Activated T-helper 1 cell treated with anti-CD3 and anti-CD28 coated beads, Interleukin-12 subunit alpha, Interleukin-12 subunit beta, Interleukin-2, Interleukin-4 antibody, amounts not matched to agents 30 ng/mL and 10 ng/mL and 1 ng/mL, durations not matched to agents 14 hours and 24 hours and 36 hours (primary cell): ENCODE measurements around the gene UBE4B. TPM values are rescaled to one million over a fixed set of nuclear protein-coding genes. Genes with fewer than 3 reads are reported as not detected.
"Not testable (repeated sequence)": the region's sequence is repeated elsewhere in the genome, so short reads cannot be mapped to it uniquely, and the experiment has no call there.

Experiments used
- DNase-seq: peaks from one replicate; pipeline ENCODE4 v3.0.0; 2021; ENCODE audit warnings: low spot score
- H3K27ac Mint-ChIP-seq: one replicate; pipeline ENCODE4 v1.8.0; 2021; ENCODE audit warnings: mild to moderate bottlenecking, mixed read lengths
- H3K27me3 Mint-ChIP-seq: one replicate; pipeline ENCODE4 v1.8.0; 2022; ENCODE audit warnings: mild to moderate bottlenecking, moderate library complexity, mixed read lengths; ENCODE audit not compliant: insufficient read depth
- H3K36me3 Mint-ChIP-seq: one replicate; pipeline ENCODE4 v1.8.0; 2021; ENCODE audit warnings: low read depth, mixed read lengths
- H3K4me1 Mint-ChIP-seq: one replicate; pipeline ENCODE4 v1.8.0; 2021; ENCODE audit warnings: low read depth, mixed read lengths
- H3K4me3 Mint-ChIP-seq: one replicate; pipeline ENCODE4 v1.8.0; 2021; ENCODE audit warnings: mild to moderate bottlenecking, moderate library complexity, mixed read lengths
- H3K9me3 Mint-ChIP-seq: one replicate; pipeline ENCODE4 v1.8.0; 2021; ENCODE audit warnings: mixed read lengths
- intact Hi-C: fragments of 100-400 bp; cut with micrococcal nuclease; formaldehyde crosslinking; loops from one replicate; pipeline ENCODE4 v1.15.1; 2024
- total RNA-seq: library from RNA; stranded (reverse); gene quantifications from 2 replicates; pipeline ENCODE4 v1.2.3, GENCODE V29; 2022

The UBE4B gene
- total RNA-seq, 1 donor from 2014 or later: 31.3 TPM

DNA sequence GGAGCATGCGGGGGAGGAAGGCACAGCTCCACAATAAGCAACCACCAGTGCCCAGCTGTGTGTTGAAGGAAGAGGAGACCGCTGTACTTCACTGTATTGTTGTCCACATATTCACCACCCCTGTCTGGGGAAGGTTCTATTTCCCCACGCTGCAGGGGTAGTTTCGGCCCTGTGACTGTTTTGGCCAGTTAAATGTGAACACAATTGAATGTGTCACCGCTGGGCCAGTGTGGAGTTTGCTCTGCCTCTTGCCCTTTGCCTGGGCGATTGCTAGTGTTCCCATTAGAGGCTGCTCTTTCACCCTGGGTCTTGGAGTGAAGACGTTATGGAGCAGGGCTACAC lies 32.6 kb downstream of the UBE4B start:
- Mint-ChIP-seq H3K27me3 (no peaks in the 10 kb centered on the region), H3K27ac (no peak overlapping the region), H3K36me3 (no peaks in the 10 kb centered on the region), H3K4me3 (no peak overlapping the region), H3K9me3 (no peaks in the 10 kb centered on the region), H3K4me1 (peaks cover 25% of the 10 kb centered on the region)
- no peak for DNase-seq
- intact Hi-C loops: no loop called here

DNA sequence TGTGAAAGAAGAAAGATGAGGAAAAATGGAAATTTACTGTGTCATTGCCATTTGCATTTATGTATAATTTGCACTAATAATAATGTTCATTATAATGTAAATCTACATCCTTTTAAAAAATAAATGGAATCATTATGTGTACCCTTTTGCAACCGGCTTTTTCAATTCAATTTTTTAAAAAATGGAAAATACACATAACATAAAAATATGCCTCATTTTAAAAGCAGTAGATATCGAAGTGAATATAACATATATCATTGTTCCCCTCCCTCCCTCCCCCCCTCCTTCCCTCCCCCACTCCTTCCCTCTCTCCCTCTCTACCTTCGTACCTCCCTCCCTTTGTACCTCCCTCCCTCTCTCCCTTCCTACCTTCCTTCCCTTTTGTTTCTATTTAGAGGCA lies 33.0 kb downstream of the UBE4B start:
- Mint-ChIP-seq H3K27ac (no peak overlapping the region), H3K36me3 (no peaks in the 10 kb centered on the region), H3K4me1 (peaks cover 25% of the 10 kb centered on the region), H3K27me3 (no peaks in the 10 kb centered on the region), H3K9me3 (no peaks in the 10 kb centered on the region), H3K4me3 (no peak overlapping the region)
- no peak for DNase-seq
- intact Hi-C loops: no loop called here

DNA sequence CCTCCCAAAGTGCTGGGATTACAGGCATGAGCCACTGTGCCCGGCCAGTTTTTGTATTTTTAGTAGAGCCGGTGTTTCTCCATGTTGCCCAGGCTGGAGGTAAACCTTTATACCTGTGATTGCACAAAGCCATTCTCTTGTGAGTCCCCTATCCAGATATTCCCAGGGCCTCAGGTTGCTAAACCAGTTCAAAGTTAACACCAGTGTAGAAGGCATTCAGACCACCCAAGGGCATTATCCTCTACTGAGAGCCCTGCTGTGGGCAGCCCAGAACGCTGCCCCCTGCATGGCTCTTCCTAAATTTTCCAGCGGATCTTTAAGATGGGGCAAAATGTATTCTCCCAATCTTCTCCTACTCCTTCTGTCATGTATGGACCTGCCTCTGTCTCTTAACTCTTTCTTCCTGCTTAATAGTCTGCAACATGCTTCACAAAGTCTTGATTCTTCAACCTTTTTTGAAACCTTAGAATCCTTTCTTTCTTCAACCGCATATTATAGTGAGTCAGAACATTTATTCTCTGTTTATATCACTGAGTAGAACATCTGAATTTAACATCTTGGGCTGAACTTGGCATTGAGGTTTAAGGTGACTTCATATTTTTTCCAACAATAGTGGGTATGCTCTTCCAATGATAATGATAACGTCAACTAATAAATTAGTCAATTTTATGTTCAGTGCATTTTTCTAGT lies 36.0 kb downstream of the UBE4B start:
- Mint-ChIP-seq H3K36me3 (no peaks in the 10 kb centered on the region), H3K4me3 (no peak overlapping the region), H3K27ac (no peak overlapping the region), H3K4me1 (peaks cover 25% of the 10 kb centered on the region), H3K9me3 (no peaks in the 10 kb centered on the region), H3K27me3 (no peaks in the 10 kb centered on the region)
- DNase-seq: no peak
- intact Hi-C loops: no loop called here

DNA sequence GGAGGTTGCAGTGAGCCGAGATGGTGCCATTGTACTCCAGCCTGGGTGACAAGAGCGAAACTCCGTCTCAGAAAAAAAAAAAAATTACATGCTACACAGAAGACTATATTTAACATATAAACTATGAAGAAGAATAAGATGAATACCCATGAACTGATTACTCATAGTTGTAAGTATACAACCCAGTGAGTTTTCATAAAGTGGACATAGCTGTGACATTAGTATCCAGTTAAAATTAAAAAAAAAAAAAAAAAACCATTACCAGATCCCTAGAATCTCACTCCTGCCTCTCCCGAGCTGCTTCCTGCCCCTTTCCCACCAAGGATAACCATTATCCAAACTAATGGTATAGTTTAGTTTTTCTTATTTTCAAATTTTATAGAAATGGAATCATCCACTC lies 37.4 kb downstream of the UBE4B start:
- Mint-ChIP-seq H3K27ac (no peak overlapping the region), H3K4me1 (peaks cover 25% of the 10 kb centered on the region), H3K27me3 (no peaks in the 10 kb centered on the region), H3K4me3 (no peak overlapping the region), H3K9me3 (no peaks in the 10 kb centered on the region), H3K36me3 (peaks cover 6% of the 10 kb centered on the region)
- no peak for DNase-seq
- intact Hi-C loops: no loop called here

DNA sequence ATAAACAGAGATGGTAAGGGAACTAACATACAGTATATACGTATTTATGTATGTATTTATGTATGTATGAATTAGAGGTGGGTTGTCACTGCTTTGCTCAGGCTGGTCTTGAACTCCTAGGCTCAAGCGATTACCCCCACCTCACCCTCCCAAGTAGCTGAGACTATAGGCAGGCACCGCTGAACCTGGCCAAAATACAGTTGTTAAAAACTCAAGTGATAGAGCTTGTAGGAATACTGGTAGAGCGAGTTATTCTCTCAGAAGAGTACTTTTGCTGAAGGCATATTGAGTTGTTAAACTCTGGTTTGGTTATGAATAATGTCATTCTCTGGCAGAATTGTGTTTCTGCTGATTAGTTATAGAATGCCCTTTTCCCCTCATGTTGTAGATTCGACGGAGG lies 38.9 kb downstream of the UBE4B start:
- Mint-ChIP-seq H3K36me3 (peaks cover 6% of the 10 kb centered on the region), H3K4me3 (no peak overlapping the region), H3K4me1 (peaks cover 27% of the 10 kb centered on the region), H3K9me3 (no peaks in the 10 kb centered on the region), H3K27ac (no peak overlapping the region), H3K27me3 (no peaks in the 10 kb centered on the region)
- intact Hi-C loops: no loop called here
- no peak for DNase-seq

DNA sequence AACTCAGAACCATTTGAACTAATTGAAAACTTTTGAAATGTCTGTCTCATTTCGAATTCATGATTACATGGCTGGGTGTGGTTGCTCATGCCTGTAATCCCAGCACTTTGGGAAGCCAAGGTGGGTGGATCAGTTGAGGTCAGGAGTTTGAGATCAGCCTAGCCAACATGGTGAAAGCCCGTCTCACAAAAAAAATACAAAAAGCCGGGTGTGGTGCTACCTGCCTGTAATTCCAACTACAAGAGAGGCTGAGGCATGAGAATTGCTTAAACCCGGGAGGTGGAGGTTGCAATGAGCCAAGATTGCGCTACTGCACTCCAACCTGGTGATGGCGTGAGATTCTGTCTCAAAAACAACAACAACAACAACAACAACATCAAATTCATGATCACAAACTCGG lies 40.6 kb downstream of the UBE4B start:
- H3K9me3 Mint-ChIP-seq, H3K27ac Mint-ChIP-seq, H3K4me3 Mint-ChIP-seq, H3K36me3 Mint-ChIP-seq, H3K27me3 Mint-ChIP-seq, intact Hi-C loops, DNase-seq: not testable (repeated sequence)
- H3K4me1 Mint-ChIP-seq: peaks cover 24% of the 10 kb centered on the region

DNA sequence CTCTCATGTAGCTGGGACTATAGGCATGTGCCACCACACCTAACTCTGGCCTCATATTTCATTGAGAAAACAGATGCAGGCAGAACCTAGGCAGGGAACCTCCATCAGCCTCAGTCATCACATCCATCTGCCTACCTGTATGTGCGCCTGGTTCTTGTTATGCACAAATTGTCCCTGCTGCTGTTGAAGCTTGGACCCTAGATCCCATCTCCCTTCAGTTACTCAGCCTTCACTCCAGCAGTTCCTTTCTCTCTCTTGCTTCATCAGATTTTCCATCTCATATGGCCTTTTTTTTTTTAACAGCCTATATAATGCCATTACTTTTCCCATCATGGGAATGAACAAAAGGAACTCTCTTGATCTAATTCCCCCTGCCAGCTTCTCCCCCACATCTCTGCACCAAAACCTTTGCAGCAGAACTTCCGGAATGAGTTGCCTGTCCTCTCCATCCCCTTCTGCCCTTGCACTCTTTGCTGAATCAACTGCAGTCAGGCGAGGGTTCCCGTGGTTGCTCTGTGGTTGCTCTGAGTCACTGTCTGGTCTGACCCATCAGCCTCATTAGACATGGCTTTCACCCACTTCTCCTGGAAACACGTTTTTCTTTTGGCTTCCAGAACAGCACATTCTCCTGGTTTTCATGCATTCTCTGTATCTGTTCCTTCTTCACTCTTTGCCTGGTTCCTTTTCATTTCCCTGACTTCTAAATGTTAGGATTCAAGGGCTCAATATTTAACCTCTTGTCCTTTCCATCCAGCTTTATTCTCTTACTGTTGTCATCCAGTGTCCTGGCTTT lies 41.5 kb downstream of the UBE4B start:
- H3K36me3 Mint-ChIP-seq: peaks cover 10% of the 10 kb centered on the region
- peak overlapping the region; percentile 2 for H3K4me3 Mint-ChIP-seq
- DNase-seq: peak; percentile 41
- H3K9me3 Mint-ChIP-seq: no peaks in the 10 kb centered on the region
- H3K4me1 Mint-ChIP-seq: peaks cover 18% of the 10 kb centered on the region
- intact Hi-C loops: loop anchor here (1.0 kb wide), 2 partner anchors 41 to 96 kb away; no protein-coding TSS in a partner anchor
- no peaks in the 10 kb centered on the region for H3K27me3 Mint-ChIP-seq
- H3K27ac Mint-ChIP-seq: peak overlapping the region; percentile 57

DNA sequence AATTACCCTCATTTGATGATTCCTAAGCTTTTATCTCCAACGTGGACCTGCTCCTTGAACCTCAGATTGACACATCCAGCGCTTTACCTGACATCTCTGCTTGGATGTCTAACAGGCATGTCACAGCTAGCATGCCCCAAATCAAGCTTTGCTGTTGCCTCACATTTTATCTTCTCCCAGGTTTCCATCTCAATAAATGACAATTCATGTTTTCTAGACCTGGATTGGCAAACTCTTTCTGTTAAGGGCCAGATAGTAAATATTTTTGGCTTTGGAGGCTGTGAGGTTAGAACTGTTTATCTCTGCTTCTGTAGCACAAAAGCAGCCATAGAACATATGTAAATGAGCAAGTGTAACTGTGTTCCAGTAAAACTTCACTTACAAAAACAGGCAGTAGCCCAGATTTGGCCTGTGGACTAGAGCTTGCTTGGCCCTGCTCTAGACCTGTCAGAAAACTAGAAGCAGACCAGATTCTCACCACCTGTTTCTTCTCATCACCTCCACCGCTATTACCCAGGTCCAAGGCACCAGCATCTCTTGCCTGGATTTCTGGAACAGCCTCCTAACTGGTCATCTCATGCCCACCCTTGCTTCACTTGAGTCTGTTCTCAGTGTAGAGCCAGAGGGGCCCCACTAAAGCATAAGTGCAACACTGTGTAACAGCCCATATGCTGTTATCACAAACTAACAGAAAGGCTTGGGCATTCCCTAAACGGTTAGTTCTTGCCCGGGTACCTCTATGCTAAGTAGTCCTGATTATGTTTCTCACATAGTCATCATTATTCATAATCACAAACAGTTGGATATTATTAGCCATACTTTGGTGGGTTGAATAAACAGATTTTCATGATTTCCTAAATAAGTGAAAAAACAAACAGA lies 42.3 kb downstream of the UBE4B start:
- Mint-ChIP-seq H3K9me3 (no peaks in the 10 kb centered on the region), H3K27me3 (no peaks in the 10 kb centered on the region), H3K36me3 (peaks cover 10% of the 10 kb centered on the region), H3K4me1 (peaks cover 18% of the 10 kb centered on the region), H3K27ac (no peak overlapping the region), H3K4me3 (peak overlapping the region; percentile 2)
- no peak for DNase-seq
- intact Hi-C loops: loop anchor here (1.0 kb wide), 2 partner anchors 42 to 95 kb away; no protein-coding TSS in a partner anchor

DNA sequence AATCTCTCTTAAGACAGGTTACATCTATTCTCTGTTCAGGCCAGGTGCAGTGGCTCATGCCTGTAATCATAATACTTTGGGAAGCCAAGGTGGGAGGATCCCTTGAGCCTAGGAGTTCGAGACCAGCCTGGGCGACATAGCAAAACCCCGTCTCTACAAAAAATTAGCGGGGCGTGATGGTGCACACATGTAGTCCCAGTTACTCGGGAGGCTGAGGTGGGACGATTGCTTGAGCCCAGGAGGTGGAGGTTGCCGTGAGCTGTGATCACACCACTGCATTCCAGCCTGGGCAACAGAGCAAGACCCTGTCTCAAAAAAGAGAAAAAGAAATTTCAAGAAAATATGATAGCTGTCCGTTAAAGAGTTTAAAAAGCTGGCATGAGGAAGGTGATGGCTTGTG lies 43.0 kb downstream of the UBE4B start:
- Mint-ChIP-seq H3K4me3 (no peak overlapping the region), H3K36me3 (peaks cover 14% of the 10 kb centered on the region), H3K9me3 (no peaks in the 10 kb centered on the region), H3K27me3 (no peaks in the 10 kb centered on the region), H3K27ac (no peak overlapping the region), H3K4me1 (peaks cover 18% of the 10 kb centered on the region)
- no peak for DNase-seq
- intact Hi-C loops: no loop called here

DNA sequence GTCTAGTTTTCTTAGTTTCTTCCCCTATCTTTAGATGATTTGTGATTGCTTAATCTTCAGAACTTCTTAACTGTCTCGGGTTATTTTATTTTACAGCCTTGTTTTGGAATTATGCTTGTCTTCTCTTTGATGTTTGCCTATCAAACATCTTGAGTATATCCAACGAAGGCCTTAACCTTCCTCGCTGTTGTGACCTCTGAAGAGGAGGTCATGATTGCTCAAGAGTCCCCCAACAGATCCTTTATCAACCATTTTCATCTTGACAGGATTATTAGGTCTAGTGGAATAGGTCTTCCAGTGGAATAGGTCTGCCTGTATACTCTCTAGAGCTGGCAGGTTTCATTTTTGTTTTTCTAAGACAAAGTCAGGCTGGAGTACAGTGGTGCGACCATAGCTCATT lies 45.7 kb downstream of the UBE4B start:
- Mint-ChIP-seq H3K4me3 (no peak overlapping the region), H3K4me1 (peaks cover 18% of the 10 kb centered on the region), H3K27me3 (no peaks in the 10 kb centered on the region), H3K36me3 (peaks cover 17% of the 10 kb centered on the region), H3K9me3 (no peaks in the 10 kb centered on the region), H3K27ac (no peak overlapping the region)
- no peak for DNase-seq
- intact Hi-C loops: no loop called here

DNA sequence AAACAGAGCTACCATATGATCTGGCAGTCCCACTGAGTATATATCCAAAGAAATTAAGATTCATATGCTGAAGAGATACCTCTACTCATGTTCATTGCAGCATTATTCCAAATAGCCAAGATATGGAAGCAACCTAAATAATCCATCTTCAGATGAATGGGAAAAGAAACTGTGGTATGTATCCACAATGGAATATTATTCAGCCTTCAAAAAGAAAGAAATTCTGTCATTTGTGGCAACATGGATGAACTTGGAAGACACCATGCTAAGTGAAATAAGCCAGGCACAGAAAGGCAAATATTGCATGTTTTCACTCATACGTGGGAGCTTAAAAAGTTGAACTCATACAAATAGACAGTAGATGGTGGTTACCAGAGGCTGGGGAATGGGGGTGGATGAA lies 47.8 kb downstream of the UBE4B start:
- Mint-ChIP-seq H3K36me3 (peaks cover 11% of the 10 kb centered on the region), H3K4me1 (no peaks in the 10 kb centered on the region)

DNA sequence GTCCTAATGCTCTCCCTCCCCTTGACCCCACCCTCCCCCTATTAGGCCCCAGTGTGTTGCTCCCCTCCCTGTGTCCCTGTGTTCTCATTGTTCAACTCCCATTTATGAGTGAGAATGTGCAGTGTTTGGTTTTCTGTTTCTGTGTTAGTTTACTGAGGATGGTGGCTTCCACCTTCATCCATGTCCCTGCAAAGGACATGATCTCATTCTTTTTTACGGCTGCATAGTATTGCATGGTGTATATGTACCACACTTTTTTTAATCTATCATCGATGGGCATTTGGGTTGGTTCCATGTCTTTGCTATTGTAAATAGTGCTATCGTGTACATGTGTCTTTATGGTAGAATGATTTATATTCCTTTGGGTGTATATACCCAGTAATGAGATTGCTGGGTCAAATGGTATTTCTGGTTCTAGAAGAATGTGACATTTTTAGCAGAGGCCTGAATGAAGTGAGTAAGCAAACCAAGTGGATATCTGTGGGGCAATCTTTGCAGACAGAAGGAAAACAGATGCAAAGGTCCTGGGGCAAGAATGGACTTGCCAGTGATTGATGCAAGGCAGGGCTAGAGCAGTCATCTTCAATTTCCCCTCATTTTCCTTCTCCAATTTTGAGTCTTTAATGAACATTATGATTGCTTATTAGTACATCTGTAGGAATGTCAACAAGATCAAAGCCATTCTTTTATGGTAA lies 50.2 kb downstream of the UBE4B start:
- intact Hi-C loops: no loop called here
- Mint-ChIP-seq H3K27me3 (no peaks in the 10 kb centered on the region), H3K27ac (no peak overlapping the region), H3K4me3 (no peak overlapping the region), H3K36me3 (peaks cover 7% of the 10 kb centered on the region), H3K4me1 (no peaks in the 10 kb centered on the region), H3K9me3 (no peaks in the 10 kb centered on the region)
- no peak for DNase-seq

More for the DNA sequence above, 47.8 kb downstream of the UBE4B start:
- Mint-ChIP-seq H3K27ac (no peak overlapping the region), H3K9me3 (no peaks in the 10 kb centered on the region), H3K4me3 (no peak overlapping the region), H3K27me3 (no peaks in the 10 kb centered on the region)
- intact Hi-C loops: no loop called here
- no peak for DNase-seq
